ENCODE results near the gene DTX3.

The DTX3 gene

GRCh38 chr12:57620245-57620935, 15.8 kb downstream of the DTX3 start:
- no peak for DNase-seq (ENCODE audit: low read depth in 2 of 2)

- no peak for DNase-seq (ENCODE audit: low read depth in 2 of 2)
These were observed 16.4 kb downstream of the DTX3 start for GRCh38 chr12:57620936-57621496.

- DNase-seq (ENCODE audit: low read depth in 2 of 2): no peak
These were observed 17.1 kb downstream of the DTX3 start for GRCh38 chr12:57621497-57622292.

GRCh38 chr12:57622293-57623245, 17.9 kb downstream of the DTX3 start:
- DNase-seq (ENCODE audit: low read depth in 2 of 2): no peak

- DNase-seq (ENCODE audit: low read depth in 2 of 2): no peak
These were observed 18.8 kb downstream of the DTX3 start for GRCh38 chr12:57623385-57623784.

GRCh38 chr12:57623811-57624390, 19.3 kb downstream of the DTX3 start:
- no peak for DNase-seq (ENCODE audit: low read depth in 2 of 2)

GRCh38 chr12:57624441-57625220, 20.0 kb downstream of the DTX3 start:
- DNase-seq (ENCODE audit: low read depth in 2 of 2): no peak

GRCh38 chr12:57625261-57626032, 20.8 kb downstream of the DTX3 start:
- no peak for DNase-seq (ENCODE audit: low read depth in 2 of 2)

GRCh38 chr12:57626111-57626920, 21.7 kb downstream of the DTX3 start:
- no peak for DNase-seq (ENCODE audit: low read depth in 2 of 2)

GRCh38 chr12:57626921-57627445, 22.4 kb downstream of the DTX3 start:
- DNase-seq (ENCODE audit: low read depth in 2 of 2): no peak

GRCh38 chr12:57627501-57628279, 23.1 kb downstream of the DTX3 start:
- DNase-seq (ENCODE audit: low read depth in 2 of 2): no peak

GRCh38 chr12:57628280-57629191, 23.9 kb downstream of the DTX3 start:
- no peak for DNase-seq (ENCODE audit: low read depth in 2 of 2)

- DNase-seq (ENCODE audit: low read depth in 2 of 2): no peak
These were observed 25.4 kb downstream of the DTX3 start for GRCh38 chr12:57629897-57630471.

- DNase-seq (ENCODE audit: low read depth in 2 of 2): no peak
These were observed 26.3 kb downstream of the DTX3 start for GRCh38 chr12:57630891-57631433.

GRCh38 chr12:57631566-57632072, 27.0 kb downstream of the DTX3 start:
- no peak for DNase-seq (ENCODE audit: low read depth in 2 of 2)
